Measurements from ENCODE around the gene SEC14L6. TPM values are rescaled to one million over a fixed set of nuclear protein-coding genes. Genes with fewer than 3 reads are reported as not detected.
"Not testable (repeated sequence)": the region's sequence is repeated elsewhere in the genome, so short reads cannot be mapped to it uniquely, and the experiment has no call there.

Gene SEC14L6
- total and polyA plus RNA-seq, 7 experiments from 2014 or later: not detected

DNA sequence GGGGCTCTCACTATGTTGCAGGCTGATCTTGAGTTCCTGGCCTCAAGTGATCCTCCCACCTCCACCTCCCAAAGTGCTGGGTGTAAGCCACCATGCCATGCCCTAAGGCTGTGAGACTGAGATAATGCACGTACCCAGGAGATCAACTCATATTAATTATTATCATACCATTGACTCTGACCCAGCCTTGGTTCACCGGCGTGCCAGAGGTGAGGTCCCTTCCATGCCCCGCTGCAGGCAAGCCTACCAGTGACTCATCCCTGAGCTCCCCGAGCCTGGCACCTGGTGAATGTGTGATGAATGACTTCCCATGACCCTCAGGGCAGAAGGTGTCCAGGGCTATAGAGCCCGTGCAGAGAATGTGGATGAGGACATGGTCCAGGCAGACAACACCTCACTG lies 15.8 kb upstream of the SEC14L6 start:
- CTCF ChIA-PET: no interaction called here
- no peak for DNase-seq

DNA sequence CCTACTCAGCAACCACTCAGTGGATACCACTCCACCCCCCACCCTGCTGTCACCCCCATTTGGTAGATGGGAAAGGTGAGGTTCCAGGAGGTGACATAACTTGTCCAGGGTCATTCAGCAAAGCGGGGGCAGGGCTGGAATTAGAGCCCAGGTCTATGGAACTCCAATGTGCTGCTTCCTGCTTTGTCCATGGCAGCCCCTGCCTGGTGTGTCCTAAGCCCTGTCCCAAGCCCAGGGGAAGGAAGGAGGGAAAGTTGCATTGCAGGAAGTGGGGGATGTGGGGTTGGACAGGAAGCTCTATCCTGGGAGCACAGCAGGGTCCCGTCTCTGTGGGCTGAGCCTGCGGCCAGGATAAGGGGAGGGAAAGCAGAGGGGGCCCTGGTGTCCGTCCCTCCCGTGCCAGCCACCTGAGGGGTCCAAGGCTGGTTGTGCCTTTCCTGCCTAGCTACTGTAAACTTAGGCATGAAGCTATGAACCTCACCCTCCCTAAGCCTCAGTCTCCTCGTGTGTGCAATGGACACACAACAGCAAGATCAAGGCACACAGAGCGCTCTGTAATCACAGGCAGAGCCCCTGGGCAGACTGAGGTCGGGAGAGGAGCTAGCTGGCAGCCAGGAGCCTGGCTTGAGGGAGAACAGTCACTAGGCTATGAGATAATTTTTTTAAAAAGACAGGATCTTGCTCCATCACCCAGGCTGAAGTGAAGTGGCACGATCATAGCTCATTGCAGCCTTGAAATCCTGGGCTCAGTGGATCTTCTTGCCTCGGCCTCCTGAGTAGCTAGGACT lies 15.1 kb upstream of the SEC14L6 start:
- no peak overlapping the region for H3K4me3 Mint-ChIP-seq
- H3K27ac Mint-ChIP-seq: no peak overlapping the region
- Histone ChIP-seq H3K4me1 (ENCODE audit: control insufficient read depth in 2 of 2, insufficient read depth in 2 of 2, low read length in 2 of 2) (no peaks in the 10 kb centered on the region), H3K36me3 (ENCODE audit: control insufficient read depth in 2 of 3, insufficient read depth in 3 of 3, low read length in 3 of 3) (no peaks in the 10 kb centered on the region), H3K27me3 (ENCODE audit: control insufficient read depth in 2 of 2, insufficient read depth in 2 of 2, low read length in 2 of 2) (no peaks in the 10 kb centered on the region), H3K9me3 (ENCODE audit: control insufficient read depth in 2 of 3, low read length in 3 of 3) (no peaks in the 10 kb centered on the region), H3K27ac (ENCODE audit: low read depth, low read length) (no peak overlapping the region), H3K4me3 (ENCODE audit: low read length) (no peak overlapping the region)
- H3K27me3 Mint-ChIP-seq: peaks cover 0 to 6% (median 0%) of the 10 kb centered on the region in 5 donors
- intact Hi-C loops (cut with micrococcal nuclease): no loop called here
- ChIA-PET POLR2A (no interaction called here), CTCF (no interaction called here)
- H3K4me1 Mint-ChIP-seq: no peaks in the 10 kb centered on the region
- H3K36me3 Mint-ChIP-seq: no peaks in the 10 kb centered on the region
- no peak for DNase-seq
- ATAC-seq: no peak
- no peaks in the 10 kb centered on the region for H3K9me3 Mint-ChIP-seq

More for the DNA sequence above, 15.8 kb upstream of the SEC14L6 start:
- H3K36me3 ChIP-seq (ENCODE audit: control insufficient read depth in 2 of 3, insufficient read depth in 3 of 3, low read length in 3 of 3): no peaks in the 10 kb centered on the region
- H3K4me1 ChIP-seq (ENCODE audit: control insufficient read depth in 2 of 2, insufficient read depth in 2 of 2, low read length in 2 of 2): no peaks in the 10 kb centered on the region
- H3K9me3 ChIP-seq (ENCODE audit: control insufficient read depth in 2 of 3, low read length in 3 of 3): no peaks in the 10 kb centered on the region
- Mint-ChIP-seq H3K27ac (no peak overlapping the region), H3K27me3 (peaks cover 0 to 6% (median 0%) of the 10 kb centered on the region in 5 donors), H3K4me1 (no peaks in the 10 kb centered on the region), H3K9me3 (no peaks in the 10 kb centered on the region), H3K4me3 (no peak overlapping the region), H3K36me3 (no peaks in the 10 kb centered on the region)
- POLR2A ChIA-PET: no interaction called here
- H3K27me3 ChIP-seq (ENCODE audit: control insufficient read depth in 2 of 2, insufficient read depth in 2 of 2, low read length in 2 of 2): no peaks in the 10 kb centered on the region
- no peak for ATAC-seq
- intact Hi-C loops (cut with micrococcal nuclease): no loop called here
- H3K27ac ChIP-seq (ENCODE audit: low read depth, low read length): no peak overlapping the region
- H3K4me3 ChIP-seq (ENCODE audit: low read length): no peak overlapping the region

DNA sequence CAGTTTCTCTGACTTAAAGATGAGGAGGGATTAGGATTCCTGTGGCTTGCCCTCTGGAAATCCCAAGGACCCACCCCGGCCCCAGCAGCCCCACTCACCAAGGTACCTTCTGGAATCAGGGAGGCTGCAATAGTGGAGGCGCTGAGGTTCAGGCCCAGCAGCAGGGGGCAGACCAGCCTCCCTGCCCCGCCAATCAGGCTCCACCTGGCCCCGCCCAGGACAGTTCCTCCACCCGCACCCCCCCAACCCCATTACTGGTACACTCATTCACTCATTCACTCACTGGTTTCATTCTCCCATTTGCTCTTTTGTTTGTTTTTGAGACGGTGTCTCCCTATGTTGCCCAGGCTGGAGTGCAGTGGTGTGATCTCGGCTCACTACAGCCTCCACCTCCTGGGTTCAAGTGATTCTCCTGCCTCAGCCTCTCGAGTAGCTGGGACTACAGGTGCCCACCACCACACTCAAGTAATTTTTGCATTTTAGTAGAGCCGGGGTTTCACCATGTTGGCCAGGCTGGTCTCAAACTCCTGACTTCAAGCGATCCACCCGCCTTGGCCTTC lies 14.2 kb upstream of the SEC14L6 start:
- H3K27me3 Mint-ChIP-seq; H3K9me3 ChIP-seq (ENCODE audit: control insufficient read depth in 2 of 3, low read length in 3 of 3); H3K36me3 Mint-ChIP-seq; DNase-seq; H3K4me1 Mint-ChIP-seq; H3K36me3 ChIP-seq (ENCODE audit: control insufficient read depth in 2 of 3, insufficient read depth in 3 of 3, low read length in 3 of 3); H3K27ac ChIP-seq (ENCODE audit: low read depth, low read length); intact Hi-C loops (cut with micrococcal nuclease); H3K4me1 ChIP-seq (ENCODE audit: control insufficient read depth in 2 of 2, insufficient read depth in 2 of 2, low read length in 2 of 2); ATAC-seq; H3K9me3 Mint-ChIP-seq; H3K4me3 Mint-ChIP-seq; H3K27me3 ChIP-seq (ENCODE audit: control insufficient read depth in 2 of 2, insufficient read depth in 2 of 2, low read length in 2 of 2); H3K27ac Mint-ChIP-seq; POLR2A ChIA-PET; H3K4me3 ChIP-seq (ENCODE audit: low read length); CTCF ChIA-PET: not testable (repeated sequence)

DNA sequence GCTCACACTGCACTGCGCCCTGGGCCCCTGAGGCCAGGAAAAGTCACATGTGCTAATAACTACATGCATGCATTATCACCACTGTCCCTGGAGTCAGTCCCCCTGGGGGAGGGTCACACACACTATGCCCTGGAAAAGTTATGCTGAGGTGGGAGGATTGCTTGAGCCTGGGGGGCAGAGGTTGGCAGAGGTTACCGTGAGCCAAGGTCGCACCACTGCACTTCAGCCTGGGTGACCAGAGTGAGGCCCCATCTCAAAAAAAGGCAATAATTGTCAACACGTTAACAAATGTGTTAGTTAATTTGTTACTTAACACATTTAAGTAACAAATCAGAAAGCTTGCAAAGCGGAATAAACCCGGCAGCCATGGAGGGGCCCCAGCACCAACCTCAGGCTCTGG lies 13.3 kb upstream of the SEC14L6 start:
- no peak overlapping the region for H3K27ac ChIP-seq (ENCODE audit: low read depth, low read length)
- no peak overlapping the region for H3K4me3 ChIP-seq (ENCODE audit: low read length)
- H3K27me3 Mint-ChIP-seq: peaks cover 0 to 6% (median 0%) of the 10 kb centered on the region in 5 donors
- ATAC-seq (no peak), DNase-seq (no peak)
- H3K36me3 Mint-ChIP-seq: peaks cover 0 to 6% (median 0%) of the 10 kb centered on the region in 5 donors
- H3K27ac Mint-ChIP-seq: no peak overlapping the region
- H3K27me3 ChIP-seq (ENCODE audit: control insufficient read depth in 2 of 2, insufficient read depth in 2 of 2, low read length in 2 of 2): no peaks in the 10 kb centered on the region
- H3K36me3 ChIP-seq (ENCODE audit: control insufficient read depth in 2 of 3, insufficient read depth in 3 of 3, low read length in 3 of 3): no peaks in the 10 kb centered on the region
- H3K4me1 Mint-ChIP-seq: no peaks in the 10 kb centered on the region
- ChIA-PET POLR2A (no interaction called here), CTCF (no interaction called here)
- intact Hi-C loops (cut with micrococcal nuclease): no loop called here
- H3K4me3 Mint-ChIP-seq: no peak overlapping the region
- no peaks in the 10 kb centered on the region for H3K4me1 ChIP-seq (ENCODE audit: control insufficient read depth in 2 of 2, insufficient read depth in 2 of 2, low read length in 2 of 2)
- H3K9me3 ChIP-seq (ENCODE audit: control insufficient read depth in 2 of 3, low read length in 3 of 3): no peaks in the 10 kb centered on the region
- H3K9me3 Mint-ChIP-seq: no peaks in the 10 kb centered on the region

DNA sequence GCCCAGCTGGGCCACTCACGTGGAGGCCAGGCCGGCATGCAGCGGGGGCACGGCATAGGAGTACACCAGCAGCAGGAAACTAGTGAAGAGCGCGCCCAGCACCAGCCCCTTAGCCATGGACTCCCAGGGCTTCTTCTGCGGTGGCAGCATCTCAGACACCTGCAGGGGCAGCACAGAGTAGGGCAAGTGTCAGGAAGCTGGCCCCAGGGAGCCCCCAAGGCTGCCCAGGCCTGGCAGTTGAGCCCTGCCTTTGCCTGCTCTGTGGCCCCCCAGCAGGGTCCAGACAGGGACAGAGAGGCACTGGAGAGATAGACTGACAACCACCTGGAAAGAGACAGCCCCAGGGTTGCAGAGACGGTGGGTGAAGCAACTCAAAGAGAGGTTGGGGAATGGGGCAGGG lies 10.7 kb upstream of the SEC14L6 start:
- CTCF ChIA-PET: no interaction called here
- Mint-ChIP-seq H3K27me3 (peaks cover 0 to 5% (median 0%) of the 10 kb centered on the region in 5 donors), H3K36me3 (peaks cover 0 to 6% (median 0%) of the 10 kb centered on the region in 5 donors), H3K9me3 (no peaks in the 10 kb centered on the region), H3K4me3 (no peak overlapping the region), H3K27ac (peak overlapping the region in 1 of 9 donors; percentile 3), H3K4me1 (peaks cover 0 to 5% (median 0%) of the 10 kb centered on the region in 7 donors)
- H3K4me3 ChIP-seq (ENCODE audit: low read length): no peak overlapping the region
- POLR2A ChIA-PET: interaction anchor here (0.7 kb wide), 1 partner anchor 1063 kb away, joined by 3 read pairs; no protein-coding TSS in a partner anchor
- DNase-seq (no peak), ATAC-seq (no peak)
- H3K27ac ChIP-seq (ENCODE audit: low read depth, low read length): no peak overlapping the region
- intact Hi-C loops (cut with micrococcal nuclease): no loop called here
- no peaks in the 10 kb centered on the region for H3K36me3 ChIP-seq (ENCODE audit: control insufficient read depth in 2 of 3, insufficient read depth in 3 of 3, low read length in 3 of 3)
- no peaks in the 10 kb centered on the region for H3K4me1 ChIP-seq (ENCODE audit: control insufficient read depth in 2 of 2, insufficient read depth in 2 of 2, low read length in 2 of 2)
- no peaks in the 10 kb centered on the region for H3K9me3 ChIP-seq (ENCODE audit: control insufficient read depth in 2 of 3, low read length in 3 of 3)
- H3K27me3 ChIP-seq (ENCODE audit: control insufficient read depth in 2 of 2, insufficient read depth in 2 of 2, low read length in 2 of 2): no peaks in the 10 kb centered on the region

DNA sequence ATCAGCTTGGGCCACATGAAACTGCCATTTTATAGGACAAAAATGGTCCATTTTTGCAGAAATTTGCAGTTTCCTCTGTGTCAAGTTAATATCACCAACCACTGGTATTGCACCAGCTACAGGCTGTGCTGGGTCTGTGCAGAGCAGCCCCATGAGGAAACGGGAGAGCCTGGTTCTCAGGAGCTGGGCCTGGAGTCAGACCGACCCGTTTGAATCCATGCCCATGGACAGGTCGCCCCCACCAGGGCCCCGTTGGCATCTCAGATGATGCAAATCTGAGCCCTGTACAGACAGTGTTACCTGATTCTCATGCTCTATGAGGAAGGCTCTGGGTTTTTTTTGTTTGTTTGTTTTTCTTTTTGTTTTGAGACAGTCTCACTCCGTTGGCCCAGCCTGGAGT lies 9.8 kb upstream of the SEC14L6 start:
- ChIA-PET POLR2A (no interaction called here), CTCF (no interaction called here)
- peaks cover 0 to 5% (median 0%) of the 10 kb centered on the region in 7 donors for H3K4me1 Mint-ChIP-seq
- Histone ChIP-seq H3K27ac (ENCODE audit: low read depth, low read length) (no peak overlapping the region), H3K4me3 (ENCODE audit: low read length) (no peak overlapping the region), H3K27me3 (ENCODE audit: control insufficient read depth in 2 of 2, insufficient read depth in 2 of 2, low read length in 2 of 2) (no peaks in the 10 kb centered on the region), H3K36me3 (ENCODE audit: control insufficient read depth in 2 of 3, insufficient read depth in 3 of 3, low read length in 3 of 3) (no peaks in the 10 kb centered on the region), H3K4me1 (ENCODE audit: control insufficient read depth in 2 of 2, insufficient read depth in 2 of 2, low read length in 2 of 2) (no peaks in the 10 kb centered on the region), H3K9me3 (ENCODE audit: control insufficient read depth in 2 of 3, low read length in 3 of 3) (no peaks in the 10 kb centered on the region)
- no peak for DNase-seq
- peaks cover 0 to 3% (median 0%) of the 10 kb centered on the region in 5 donors for H3K27me3 Mint-ChIP-seq
- ATAC-seq: no peak
- H3K36me3 Mint-ChIP-seq: peaks cover 0 to 6% (median 0%) of the 10 kb centered on the region in 5 donors
- H3K9me3 Mint-ChIP-seq: no peaks in the 10 kb centered on the region
- intact Hi-C loops (cut with micrococcal nuclease): no loop called here
- H3K27ac Mint-ChIP-seq: no peak overlapping the region
- H3K4me3 Mint-ChIP-seq: no peak overlapping the region
